GM13976 (cell line): ENCODE data around the gene TNFSF4.

Source experiments
- DNase-seq: peaks from one replicate; pipeline ENCODE4 v3.0.0; 2012; ENCODE audit warnings: low spot score
- CTCF ChIP-seq: IDR thresholded peaks from 2 replicates; pipeline ENCODE4 v1.5.1; 2012; ENCODE audit warnings: borderline replicate concordance, mild to moderate bottlenecking; ENCODE audit not compliant: insufficient read depth; ENCODE audit errors: extremely low read depth, missing control alignments, control extremely low read depth
- in situ Hi-C: fragments of 300-500 bp; cut with MboI; formaldehyde crosslinking; loops from one replicate; pipeline ENCODE4 v1.12.0; 2022; ENCODE audit warnings: low sequenced_read_pairs, mixed read lengths, inconsistent platforms; ENCODE audit not compliant: unreplicated experiment

Gene TNFSF4

GRCh38 chr1:173139706-173140105 is 67.4 kb downstream of the TNFSF4 start:
- in situ Hi-C loops: no loop called here
- no peak for TF ChIP-seq CTCF
- no peak for DNase-seq

- in situ Hi-C loops: no loop called here
- no peak for DNase-seq
- no peak for TF ChIP-seq CTCF
Measured at GRCh38 chr1:173137107-173137706, 69.9 kb downstream of the TNFSF4 start.

- no peak for TF ChIP-seq CTCF
- in situ Hi-C loops: no loop called here
- DNase-seq: no peak
Measured at GRCh38 chr1:173134800-173135199, 72.3 kb downstream of the TNFSF4 start.

- in situ Hi-C loops: no loop called here
- DNase-seq: no peak
- TF ChIP-seq CTCF: no peak
Measured at GRCh38 chr1:173134029-173134428, 73.1 kb downstream of the TNFSF4 start.
